IMR-90 (cell line): Measurements from ENCODE around the gene PIGZ. TPM values are rescaled to one million over a fixed set of nuclear protein-coding genes. Genes with fewer than 3 reads are reported as not detected.

Source experiments
- ATAC-seq: fragments of 200-7000 bp; cut with Tn5 transposase; 2 replicates; pipeline ENCODE4 v1.9.1; 2020; ENCODE audit warnings: low read depth, mild to moderate bottlenecking, moderate library complexity
- BruUV-seq: library from RNA; stranded (reverse); fragments of 400-500 nt; replicated peaks from 2 replicates; lab custom pipeline; 2021; lab: Mats Ljungman, UMichigan
- CTCF ChIA-PET: fragments of 300-600 bp; formaldehyde crosslinking; extraction: SDS; loops from one replicate; lab custom pipeline; 2021; ENCODE audit warnings: antibody characterized with exemption; lab: Yijun Ruan, JAX
- POLR2A ChIA-PET: fragments of 300-600 bp; sonication (Branson Sonifier 250); formaldehyde crosslinking; loops from one replicate; lab custom pipeline; 2022; ENCODE audit warnings: antibody characterized with exemption; ENCODE audit not compliant: unreplicated experiment; lab: Charles Lee
- DNase-seq: peaks from one replicate; pipeline ENCODE4 v3.0.0; 2013
- H2AFZ ChIP-seq: replicated peaks from 2 replicates; pipeline ENCODE3; 2013; ENCODE audit warnings: low read length, mild to moderate bottlenecking; ENCODE audit not compliant: poor library complexity
- H2AK5ac ChIP-seq: 2 replicates; pipeline ENCODE4 v1.6.1; 2013; ENCODE audit warnings: low read depth, low read length, inconsistent platforms
- H2AK9ac ChIP-seq: replicated peaks from 2 replicates; pipeline ENCODE3; 2013; ENCODE audit warnings: mild to moderate bottlenecking, low read depth, low read length, moderate library complexity; ENCODE audit not compliant: poor library complexity
- H2BK120ac ChIP-seq: 2 replicates; pipeline ENCODE4 v1.6.1; 2013; ENCODE audit warnings: low read depth, low read length, inconsistent platforms
- H2BK15ac ChIP-seq: 3 replicates; pipeline ENCODE4 v1.6.1; 2013; ENCODE audit warnings: low read depth, low read length, inconsistent platforms
- H2BK20ac ChIP-seq: 2 replicates; pipeline ENCODE4 v1.6.1; 2013; ENCODE audit warnings: low read depth, mild to moderate bottlenecking, inconsistent platforms, low read length, moderate library complexity
- H2BK5ac ChIP-seq: 2 replicates; pipeline ENCODE4 v1.6.1; 2013; ENCODE audit warnings: mild to moderate bottlenecking, low read depth, low read length, inconsistent platforms; ENCODE audit not compliant: poor library complexity, severe bottlenecking
- H3K14ac ChIP-seq: replicated peaks from 2 replicates; pipeline ENCODE4 v1.6.1; 2013; ENCODE audit warnings: low read depth, low read length, inconsistent platforms
- H3K18ac ChIP-seq: 2 replicates; pipeline ENCODE4 v1.6.1; 2013; ENCODE audit warnings: low read depth, low read length, control low read depth
- H3K23ac ChIP-seq: 2 replicates; pipeline ENCODE4 v1.6.1; 2013; ENCODE audit warnings: low read depth, low read length, inconsistent platforms
- H3K27ac ChIP-seq: 2 replicates; pipeline ENCODE4 v1.5.1; 2013; ENCODE audit warnings: mild to moderate bottlenecking, control low read depth, low read length; ENCODE audit not compliant: insufficient read depth
- H3K27me3 ChIP-seq: 2 replicates; pipeline ENCODE4 v1.6.1; 2013; ENCODE audit warnings: low read length; ENCODE audit not compliant: control insufficient read depth, insufficient read depth
- H3K36me3 ChIP-seq: 2 replicates; pipeline ENCODE4 v1.6.1; 2013; ENCODE audit warnings: low read length, mixed read lengths; ENCODE audit not compliant: control insufficient read depth, insufficient read depth
- H3K4ac ChIP-seq: 2 replicates; pipeline ENCODE4 v1.6.1; 2013; ENCODE audit warnings: low read depth, low read length, inconsistent platforms
- H3K4me1 ChIP-seq: 2 replicates; pipeline ENCODE4 v1.6.1; 2013; ENCODE audit warnings: low read length, mixed read lengths; ENCODE audit not compliant: control insufficient read depth, insufficient read depth
- H3K4me2 ChIP-seq: 2 replicates; pipeline ENCODE4 v1.6.1; 2013; ENCODE audit warnings: low read depth, mild to moderate bottlenecking, control low read depth, low read length, moderate library complexity
- H3K4me3 ChIP-seq: 2 replicates; pipeline ENCODE4 v1.5.1; 2013; ENCODE audit warnings: low read depth, mild to moderate bottlenecking, control low read depth, low read length, moderate library complexity; ENCODE audit not compliant: insufficient read depth
- H3K56ac ChIP-seq: 2 replicates; pipeline ENCODE4 v1.6.1; 2013; ENCODE audit warnings: low read length, inconsistent platforms; ENCODE audit not compliant: insufficient read depth; ENCODE audit errors: extremely low read depth
- H3K79me1 ChIP-seq, 2 experiments: 2 replicates each; pipeline ENCODE4 v1.6.1; 2013; ENCODE audit warnings: low read length in 2 of 2, inconsistent platforms in 1 of 2, low read depth in 1 of 2
- H3K9ac ChIP-seq: 2 replicates; pipeline ENCODE4 v1.6.1; 2013; ENCODE audit warnings: low read depth, low read length, control low read depth
- H3K9me1 ChIP-seq: 2 replicates; pipeline ENCODE4 v1.6.1; 2013; ENCODE audit warnings: low read length, inconsistent platforms; ENCODE audit not compliant: insufficient read depth
- H3K9me3 ChIP-seq: 2 replicates; pipeline ENCODE4 v1.6.1; 2013; ENCODE audit warnings: low read length; ENCODE audit not compliant: control insufficient read depth, insufficient read depth
- H4K20me1 ChIP-seq: 2 replicates; pipeline ENCODE4 v1.6.1; 2013; ENCODE audit warnings: low read length, inconsistent platforms; ENCODE audit not compliant: insufficient read depth
- H4K5ac ChIP-seq: 2 replicates; pipeline ENCODE4 v1.6.1; 2013; ENCODE audit warnings: mild to moderate bottlenecking, low read depth, low read length, control low read depth
- H4K8ac ChIP-seq, 2 experiments: 2 replicates each; pipeline ENCODE4 v1.6.1; 2013; ENCODE audit warnings: low read depth in 2 of 2, low read length in 2 of 2, control low read depth in 1 of 2, inconsistent platforms in 1 of 2
- H4K91ac ChIP-seq: 2 replicates; pipeline ENCODE4 v1.6.1; 2013; ENCODE audit warnings: low read depth, low read length, inconsistent platforms; ENCODE audit not compliant: insufficient read depth
- MAFK ChIP-seq: IDR thresholded peaks from 2 replicates; pipeline ENCODE4 v1.6.1; 2012; ENCODE audit warnings: low read depth, low read length, improper control_type of control experiment
- MAZ ChIP-seq: IDR thresholded peaks from 2 replicates; pipeline ENCODE4 v1.6.1; 2012; ENCODE audit warnings: low read depth, mild to moderate bottlenecking, low read length, improper control_type of control experiment, moderate library complexity, borderline replicate concordance
- NFE2L2 ChIP-seq: fragments of 150-350 bp; IDR thresholded peaks from 2 replicates; pipeline ENCODE4 v1.6.1; 2016; ENCODE audit warnings: low read depth, mild to moderate bottlenecking, low read length
- RCOR1 ChIP-seq: IDR thresholded peaks from 2 replicates; pipeline ENCODE4 v1.6.1; 2012; ENCODE audit warnings: mild to moderate bottlenecking, low read length, improper control_type of control experiment; ENCODE audit not compliant: insufficient replicate concordance
- RFX5 ChIP-seq: IDR thresholded peaks from 2 replicates; pipeline ENCODE4 v1.8.0; 2012; ENCODE audit warnings: low read depth, mild to moderate bottlenecking, low read length, moderate library complexity
- SMC3 ChIP-seq: fragments of 150-350 bp; IDR thresholded peaks from 2 replicates; pipeline ENCODE4 v1.6.1; 2016; ENCODE audit warnings: low read depth, mild to moderate bottlenecking, antibody characterized with exemption, low read length, moderate library complexity
- USF2 ChIP-seq: fragments of 150-350 bp; IDR thresholded peaks from 2 replicates; pipeline ENCODE4 v1.6.1; 2017; ENCODE audit warnings: mild to moderate bottlenecking, antibody characterized with exemption, low read length, low read depth
- WGBS, 2 experiments: methylation state at CpG; one replicate each; pipeline versions ENCODE4 v1.1.5 to v1.1.7; 2013; ENCODE audit warnings: missing lambda C conversion rate in 2 of 2; ENCODE audit not compliant: insufficient read length in 1 of 2; ENCODE audit errors: extremely low coverage in 2 of 2; 5-methylcytosine and 5-hydroxymethylcytosine counted together
- dilution Hi-C: fragments of 300-500 bp; cut with HindIII; formaldehyde crosslinking; loops from one replicate; pipeline ENCODE4 v1.14.3; 2018; ENCODE audit warnings: low sequenced_read_pairs; ENCODE audit not compliant: unreplicated experiment
- in situ Hi-C: fragments of 300-500 bp; cut with MboI; formaldehyde crosslinking; loops from 3 replicates; pipeline ENCODE4 v1.14.3; 2019; ENCODE audit warnings: low sequenced_read_pairs, inconsistent platforms, mixed read lengths
- intact Hi-C: fragments of 100-400 bp; cut with micrococcal nuclease; formaldehyde crosslinking; loops from 2 replicates; pipeline ENCODE4 v1.10.0; 2022
- polyA plus RNA-seq, 3 experiments: library from polyadenylated mRNA; depleted of rRNA; stranded (reverse); fragments of >200 nt; gene quantifications; 2 replicates each; pipeline ENCODE4 v1.2.3, GENCODE V29; 2012; ENCODE audit warnings: low replicate concordance in 1 of 3
- total RNA-seq: library from RNA; depleted of rRNA; stranded (reverse); fragments of >200 nt; gene quantifications from 2 replicates; pipeline ENCODE4 v1.2.3, GENCODE V29; 2012

PIGZ gene
- total and polyA plus RNA-seq, 2 of the 4 experiments (the other 2 are of a cell fraction), result 0.18 to 0.86 TPM

- Histone ChIP-seq H3K4me1 (no peaks in the 10 kb centered on the region), H3K56ac (no peak overlapping the region), H4K5ac (no peak overlapping the region), H3K27me3 (no peaks in the 10 kb centered on the region), H3K14ac (no peak overlapping the region), H4K20me1 (no peaks in the 10 kb centered on the region), H3K4me3 (no peak overlapping the region), H2BK15ac (no peak overlapping the region), H3K9ac (no peak overlapping the region), H3K79me1 (no peaks in the 10 kb centered on the region), H3K9me1 (no peaks in the 10 kb centered on the region), H2AFZ (no peak overlapping the region), H2BK120ac (no peak overlapping the region), H3K9me3 (no peaks in the 10 kb centered on the region), H3K4me2 (no peak overlapping the region), H3K4ac (no peak overlapping the region), H3K27ac (no peak overlapping the region), H2AK9ac (no peak overlapping the region), H3K18ac (no peak overlapping the region), H4K91ac (no peak overlapping the region), H2AK5ac (no peak overlapping the region), H2BK20ac (no peak overlapping the region), H4K8ac (no peak overlapping the region), H3K36me3 (no peaks in the 10 kb centered on the region), H2BK5ac (no peak overlapping the region), H3K23ac (no peak overlapping the region)
- DNase-seq (no peak), ATAC-seq (no peak)
- intact Hi-C loops, result no loop called here
- in situ Hi-C loops, result loop anchor here (10.0 kb wide), 1 partner anchor 208 kb away; no protein-coding TSS in a partner anchor
- CTCF ChIA-PET, result no interaction called here
- POLR2A ChIA-PET, result no interaction called here
- dilution Hi-C loops, result no loop called here
- TF ChIP-seq SMC3 (no peak), NFE2L2 (no peak), RFX5 (no peak), MAZ (no peak), RCOR1 (no peak), USF2 (no peak), MAFK (no peak)
- BruUV-seq, result no TSS peak
- WGBS, 2 experiments, result 60% methylated on average over 3 of the region's 11 CpGs; no CpG with 5 or more reads in 1 of the 2 experiments
Observed at GRCh38 chr3:196976941-196977340, 8.3 kb upstream of the PIGZ start.
